ENCODE measurements around the gene NARF.
"Not testable (repeated sequence)": the region's sequence is repeated elsewhere in the genome, so short reads cannot be mapped to it uniquely, and the experiment has no call there.

Gene NARF

GRCh38 chr17:82449131-82449882 is 9.2 kb upstream of the NARF start:
- peak; percentile 69 to 72 for DNase-seq

GRCh38 chr17:82449883-82450356 is 8.6 kb upstream of the NARF start:
- peak; percentile 41 to 47 for DNase-seq

DNA sequence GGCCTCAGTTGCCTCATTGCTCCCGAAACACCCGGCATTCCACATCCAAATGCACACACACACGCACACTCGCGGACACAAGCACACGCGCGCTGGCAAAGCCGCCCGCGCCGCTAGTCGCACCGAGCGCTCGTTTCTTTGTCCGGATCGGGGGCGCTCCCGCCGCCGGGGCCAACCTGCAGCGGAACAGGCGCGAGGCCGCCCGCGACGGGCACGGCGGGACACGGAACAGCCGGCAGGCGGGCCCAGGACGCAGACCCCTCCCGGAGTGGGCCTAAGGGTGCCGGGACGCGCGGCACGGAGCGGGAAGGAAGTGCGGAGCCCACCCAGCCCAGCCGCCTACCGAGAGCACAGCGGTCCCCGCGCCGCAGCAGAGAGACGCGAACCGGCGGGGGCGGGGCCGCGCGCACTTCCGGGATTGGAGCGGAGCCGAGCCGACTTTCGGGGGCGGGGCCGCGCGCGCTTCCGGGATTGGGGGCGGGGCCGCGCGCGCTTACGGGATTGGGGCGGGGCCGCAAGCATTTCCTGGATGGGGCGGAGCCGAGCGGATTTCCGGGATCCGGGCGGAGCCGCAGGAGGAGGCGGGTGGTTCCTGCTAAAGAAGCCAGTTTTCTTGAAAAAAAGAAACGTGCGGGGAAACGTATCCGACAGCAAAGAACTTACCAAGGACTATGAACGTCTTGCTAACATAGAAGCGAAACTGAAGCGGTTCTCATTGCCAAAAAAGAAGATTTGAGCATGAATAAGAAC is 8.0 kb upstream of the NARF start, which contains the start of gene CYBC1:
Gene CYBC1, minus strand, starts transcription at position 396 of the 750 bp plus-strand sequence. CDS start 1,498 bp downstream, outside the sequence.
- DNase-seq: peak; percentile 95

GRCh38 chr17:82452162-82452561 is 6.4 kb upstream of the NARF start:
- no peak for DNase-seq

DNA sequence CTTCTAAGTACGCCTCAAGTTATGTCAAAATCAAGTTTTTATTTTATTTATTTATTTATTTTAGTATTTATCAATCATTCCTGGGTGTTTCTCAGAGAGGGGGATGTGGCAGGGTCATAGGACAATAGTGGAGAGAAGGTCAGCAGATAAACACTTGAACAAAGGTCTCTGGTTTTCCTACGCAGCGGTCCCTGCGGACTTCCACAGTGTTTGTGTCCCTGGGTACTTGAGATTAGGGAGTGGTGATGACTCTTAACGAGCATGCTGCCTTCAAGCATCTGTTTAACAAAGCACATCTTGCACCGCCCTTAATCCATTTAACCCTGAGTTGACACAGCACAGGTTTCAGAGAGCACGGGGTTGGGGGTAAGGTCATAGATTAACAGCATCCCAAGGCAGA is 5.4 kb upstream of the NARF start:
- DNase-seq: not testable (repeated sequence)

DNA sequence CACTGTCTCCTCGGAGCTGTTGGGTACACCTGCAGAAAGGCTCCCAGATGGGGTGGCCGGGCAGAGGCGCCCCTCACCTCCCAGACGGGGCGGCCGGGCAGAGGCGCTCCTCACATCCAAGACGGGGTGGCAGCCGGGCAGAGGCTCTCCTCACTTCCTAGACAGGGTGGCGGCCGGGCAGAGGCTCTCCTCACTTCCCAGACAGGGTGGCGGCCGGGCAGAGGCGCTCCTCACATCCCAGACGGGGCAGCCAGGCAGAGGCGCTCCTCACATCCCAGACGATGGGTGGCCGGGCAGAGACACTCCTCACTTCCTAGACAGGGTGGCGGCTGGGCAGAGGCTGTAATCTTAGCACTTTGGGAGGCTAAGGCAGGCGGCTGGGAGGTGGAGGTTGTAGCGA is 4.8 kb upstream of the NARF start:
- DNase-seq: not testable (repeated sequence)

DNA sequence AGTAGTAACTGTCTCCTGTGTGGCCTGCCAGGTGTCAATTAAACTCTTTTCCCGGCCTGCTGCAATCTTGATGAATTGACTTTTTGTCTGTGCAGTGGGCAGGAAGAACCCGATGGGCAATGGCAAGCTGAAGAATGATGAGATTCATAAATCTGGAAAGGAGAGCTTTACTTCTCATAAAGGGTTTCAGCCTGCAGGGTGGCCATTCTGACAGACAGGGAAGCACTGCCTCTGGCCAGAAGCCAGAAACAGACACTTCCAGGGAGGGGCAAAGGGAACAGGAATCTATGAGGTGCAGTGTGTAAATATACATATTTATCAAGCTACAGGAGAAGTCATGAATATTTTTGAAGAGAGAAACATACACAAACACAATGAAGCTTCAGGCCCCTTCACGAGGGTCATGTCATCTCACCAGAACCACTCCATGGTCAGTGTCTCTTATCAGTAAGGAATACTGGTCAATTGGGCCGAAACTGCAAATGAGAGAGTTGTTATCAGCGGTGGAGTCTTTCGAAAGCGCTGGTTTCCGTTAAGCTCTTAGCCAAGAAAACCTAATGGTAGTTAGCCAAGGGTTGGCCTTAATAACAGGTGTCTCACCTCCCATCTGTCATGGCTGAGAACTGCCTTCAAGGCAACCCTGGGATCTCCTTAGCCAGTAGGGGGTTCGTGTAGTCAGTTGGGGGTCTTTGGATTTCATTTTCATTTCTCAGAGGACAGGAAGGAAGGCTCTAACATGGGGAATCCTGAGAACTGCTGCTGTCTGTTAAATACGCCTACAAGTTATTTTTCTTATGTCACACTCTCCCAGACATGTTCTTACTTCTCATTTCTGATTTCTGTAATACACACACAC is 1.2 kb upstream of the NARF start:
- no peak for DNase-seq

DNA sequence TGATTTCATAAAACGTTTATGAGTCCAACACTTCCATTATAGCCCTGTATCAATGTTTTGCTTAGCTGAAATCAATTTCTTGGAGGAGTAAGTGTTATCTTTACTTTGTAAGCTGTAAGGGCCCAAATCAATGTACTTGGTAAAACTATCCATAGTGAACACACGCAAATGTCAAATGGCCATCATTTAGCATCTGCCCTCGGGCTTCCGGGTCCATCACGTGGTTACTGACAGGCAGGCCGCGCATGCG is 687 bp upstream of the NARF start:
- no peak for DNase-seq

DNA sequence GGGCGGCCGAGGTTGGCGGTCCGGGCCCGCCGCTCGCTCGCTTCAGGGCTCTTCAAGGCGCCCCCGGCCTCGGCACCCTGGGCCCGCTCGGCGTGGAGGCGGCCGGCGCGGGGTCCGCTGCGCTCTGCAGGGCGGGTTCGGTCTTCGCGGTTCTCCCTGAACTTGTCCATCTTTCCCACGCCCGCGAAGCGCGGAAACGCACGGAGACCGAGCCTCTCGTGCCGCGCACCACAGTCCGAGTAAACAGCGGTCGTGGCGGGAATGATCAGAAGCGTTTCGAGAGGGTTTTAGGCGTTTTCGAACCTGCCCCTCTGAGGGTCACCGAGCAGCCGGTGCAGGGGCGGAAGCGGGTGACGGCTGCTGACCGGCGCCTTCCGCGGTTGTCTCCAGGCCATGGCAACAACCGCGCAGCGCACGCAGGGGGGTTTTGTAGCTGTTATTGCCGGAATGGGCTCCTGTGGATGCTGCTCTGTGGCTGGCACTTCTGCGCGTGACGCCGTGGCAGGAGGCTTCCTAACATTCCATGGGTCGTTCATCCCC is 414 bp downstream of the NARF start:
- no peak for DNase-seq

DNA sequence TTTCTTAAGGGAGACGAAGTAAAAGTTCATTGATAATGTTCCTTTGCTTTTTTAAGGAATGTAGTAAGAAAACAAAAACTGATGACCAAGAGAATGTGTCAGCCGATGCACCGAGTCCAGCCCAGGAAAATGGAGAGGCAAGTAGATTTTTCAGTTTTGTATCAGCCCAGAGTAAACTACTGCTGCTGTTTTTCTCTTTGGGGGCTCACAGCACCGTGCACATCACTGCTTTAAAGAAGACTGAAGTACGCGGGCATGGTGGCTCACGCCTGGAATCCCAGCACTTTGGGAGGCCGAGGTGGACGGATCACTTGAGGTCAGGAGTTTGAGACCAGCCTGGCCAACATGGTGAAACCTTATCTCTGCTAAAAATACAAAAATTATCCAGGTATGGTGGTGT is 1.4 kb downstream of the NARF start:
- not testable (repeated sequence) for DNase-seq

- no peak for DNase-seq
These were observed 3.4 kb downstream of the NARF start for GRCh38 chr17:82461827-82462524.

DNA sequence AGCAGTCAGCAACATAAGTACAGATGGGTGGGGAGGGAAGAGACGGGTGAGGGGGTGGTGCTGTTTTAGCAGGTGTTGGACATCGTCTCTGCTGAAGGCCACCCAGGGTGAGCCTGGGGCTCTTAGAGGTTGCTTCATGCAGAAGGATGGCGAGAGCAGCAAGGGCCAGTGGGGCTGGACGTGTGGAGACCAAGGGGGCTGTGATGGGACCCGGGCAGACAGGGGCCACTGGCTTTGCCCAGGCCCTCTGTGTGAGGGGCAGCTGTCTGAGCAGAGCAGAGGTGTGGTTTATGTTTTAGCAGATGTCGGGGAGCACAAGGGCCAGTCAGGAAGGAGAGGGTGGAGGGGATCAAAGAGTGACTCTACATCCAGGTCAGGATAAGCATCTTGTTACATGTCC is 4.8 kb downstream of the NARF start:
- no peak for DNase-seq

DNA sequence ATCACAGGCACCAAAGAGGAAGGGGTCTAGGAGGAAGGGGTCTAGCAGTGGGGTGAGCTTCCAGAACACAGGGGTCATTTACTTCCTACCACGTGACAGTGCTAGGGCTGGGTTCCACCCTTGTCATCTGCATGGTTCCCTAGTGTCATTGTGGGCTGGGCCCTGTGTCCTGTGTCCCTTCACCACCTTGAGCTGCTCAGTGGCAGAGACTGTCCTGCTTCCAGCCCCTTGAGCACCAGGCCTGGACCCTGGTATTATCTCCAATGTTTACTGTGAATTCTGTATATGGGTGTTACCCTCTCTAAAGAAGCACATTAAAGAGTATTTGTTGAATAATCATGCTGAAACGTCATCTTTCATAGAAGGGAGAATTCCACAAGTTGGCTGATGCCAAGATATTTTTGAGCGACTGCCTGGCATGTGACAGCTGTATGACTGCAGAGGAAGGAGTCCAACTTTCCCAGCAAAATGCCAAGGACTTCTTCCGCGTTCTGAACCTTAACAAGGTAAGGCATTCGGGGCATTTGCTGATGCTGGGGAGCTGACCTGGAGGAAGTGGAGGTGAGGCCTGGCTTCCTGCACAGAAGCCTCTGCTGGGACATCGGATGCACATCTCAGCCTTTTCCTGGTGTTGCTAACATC is 5.5 kb downstream of the NARF start:
- no peak for DNase-seq

DNA sequence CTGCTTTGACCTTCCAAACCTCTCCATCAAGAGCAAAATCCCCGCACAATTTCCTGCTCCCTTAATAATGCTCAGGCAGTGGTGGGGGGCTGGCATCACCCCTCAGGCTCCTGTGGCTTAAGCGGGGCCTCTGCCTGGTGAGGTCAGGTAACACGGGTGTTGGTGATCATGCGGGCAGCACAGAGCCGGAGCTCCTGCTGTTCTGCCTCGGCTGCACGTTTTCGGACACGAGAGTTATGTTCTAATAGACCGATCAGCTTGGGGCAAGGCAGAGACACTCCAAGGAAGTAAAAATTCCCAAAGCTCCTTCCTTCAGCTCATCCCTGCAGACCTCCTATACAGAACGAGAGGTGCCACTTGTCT is 6.0 kb downstream of the NARF start:
- DNase-seq: no peak

- no peak for DNase-seq
These were observed 6.6 kb downstream of the NARF start for GRCh38 chr17:82465023-82465603.

- DNase-seq: no peak
These were observed 10.2 kb downstream of the NARF start for GRCh38 chr17:82468692-82469091.

DNA sequence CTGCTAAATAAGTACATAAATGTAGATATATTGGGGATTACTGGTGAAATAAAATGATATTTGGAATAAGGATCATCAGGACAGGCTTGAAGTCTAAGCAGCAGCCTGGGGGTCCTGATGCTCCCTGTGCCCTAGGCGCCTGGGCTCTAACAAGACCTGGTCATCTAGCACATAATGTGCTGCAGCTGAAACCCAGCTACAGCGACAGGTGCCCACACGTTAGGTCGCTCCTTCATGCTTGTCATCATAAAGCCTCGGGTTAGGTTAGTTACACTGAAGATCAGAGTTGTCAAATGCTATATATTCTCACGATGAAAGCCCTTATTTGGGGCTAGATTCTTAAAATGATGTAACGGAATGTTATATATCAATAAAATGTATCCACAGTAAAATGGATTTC is 11.5 kb downstream of the NARF start:
- no peak for DNase-seq

DNA sequence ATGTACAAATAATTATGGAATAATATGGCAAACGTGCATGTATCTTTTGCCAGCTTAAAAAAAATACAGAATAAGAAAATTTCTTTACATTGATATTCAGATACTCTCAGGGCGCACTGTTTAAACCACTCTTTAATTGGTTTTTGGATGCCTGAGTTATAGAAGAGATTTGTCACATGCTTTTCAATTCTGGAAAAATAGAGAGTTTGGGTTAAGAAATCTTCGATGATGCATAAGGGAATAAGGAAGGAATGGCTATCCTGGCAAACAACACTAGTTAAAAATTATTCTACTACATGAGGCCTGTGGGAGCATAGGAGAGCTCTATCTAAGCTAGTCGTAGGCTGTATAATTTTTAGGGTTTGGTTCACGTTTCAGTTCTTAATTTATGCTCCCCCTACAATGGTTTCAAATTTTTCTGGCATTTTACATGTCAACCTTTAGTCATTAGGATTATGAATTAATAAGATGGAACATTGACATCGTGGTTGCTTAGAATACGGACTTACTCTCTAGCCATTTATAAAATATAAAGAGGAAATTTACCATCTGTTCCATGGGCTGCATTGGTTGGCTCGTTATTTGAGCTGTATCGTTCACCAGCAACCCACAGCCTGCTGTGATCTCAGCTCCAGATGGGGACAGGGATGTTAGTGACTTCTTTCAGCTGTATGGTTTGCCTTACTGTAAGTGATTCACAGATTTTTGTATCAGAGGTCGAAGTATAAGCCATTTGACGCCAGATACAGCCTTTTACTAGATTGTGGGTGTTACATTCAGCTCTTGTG is 15.9 kb downstream of the NARF start:
- DNase-seq: no peak

DNA sequence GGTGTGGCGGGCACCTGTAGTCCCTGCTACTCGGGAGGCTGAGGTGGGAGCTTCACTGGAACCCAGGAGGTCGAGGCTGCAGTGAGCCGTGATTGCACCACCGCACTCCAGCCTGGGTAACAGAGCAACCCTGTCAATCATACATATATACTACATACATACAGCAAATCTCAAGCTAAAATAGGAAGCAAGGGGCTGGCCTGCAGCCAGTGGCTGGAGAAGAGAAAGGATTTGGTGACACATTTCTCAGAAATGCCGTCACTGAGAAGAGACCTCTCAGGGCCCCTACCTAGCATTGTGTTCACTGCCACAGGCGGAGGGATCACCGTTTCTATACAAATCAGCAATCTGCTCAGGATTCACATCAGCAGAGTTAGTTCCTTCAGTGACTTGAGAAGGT is 16.9 kb downstream of the NARF start:
- no peak for DNase-seq

DNA sequence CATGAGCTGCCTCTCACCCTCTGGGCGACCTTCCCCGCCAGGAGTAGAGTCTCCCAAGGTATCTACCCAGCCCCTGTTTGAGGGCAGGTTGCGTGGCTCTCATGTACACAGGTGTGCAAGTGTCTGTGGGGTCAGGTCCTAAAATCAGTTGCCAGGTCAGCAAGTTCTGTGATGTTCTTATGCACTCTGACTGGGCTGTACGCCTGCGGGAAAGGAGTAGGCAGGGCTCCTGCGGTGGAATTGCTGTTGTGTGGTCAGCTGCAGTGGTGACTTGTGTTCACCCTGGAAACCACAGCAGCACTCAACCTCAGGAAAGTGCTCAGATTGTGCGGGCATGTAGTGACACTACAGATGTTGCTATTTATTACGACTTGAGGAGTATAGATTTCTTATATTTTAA is 19.4 kb downstream of the NARF start:
- DNase-seq: no peak

GRCh38 chr17:82479602-82480001 is 21.1 kb downstream of the NARF start:
- DNase-seq: no peak

Measured in activated CD4-positive, alpha-beta T cell treated with anti-CD3 and anti-CD28 coated beads for 4 hours (primary cell).